ENCODE measurements around the gene ATP2B1.

The ATP2B1 gene

DNA sequence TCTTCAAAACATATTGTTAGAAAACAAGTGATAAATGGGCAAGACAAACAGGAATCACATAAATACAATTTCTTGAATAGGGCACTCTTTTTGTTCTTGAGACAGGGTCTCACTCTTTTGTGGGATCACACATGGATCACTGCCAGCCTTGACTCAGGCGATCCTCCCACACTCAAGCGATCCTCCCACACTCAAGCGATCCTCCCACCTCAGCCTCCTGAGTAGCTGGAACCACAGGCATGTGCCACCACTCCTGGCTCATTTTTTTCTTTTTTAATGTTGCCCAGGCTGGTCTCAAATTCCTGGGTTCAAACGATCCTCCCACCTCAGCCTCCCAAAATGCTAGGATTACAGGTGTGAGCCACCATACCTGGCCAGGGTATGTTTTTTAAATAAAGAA is 57.4 kb downstream of the ATP2B1 start:
- DNase-seq = no peak

DNA sequence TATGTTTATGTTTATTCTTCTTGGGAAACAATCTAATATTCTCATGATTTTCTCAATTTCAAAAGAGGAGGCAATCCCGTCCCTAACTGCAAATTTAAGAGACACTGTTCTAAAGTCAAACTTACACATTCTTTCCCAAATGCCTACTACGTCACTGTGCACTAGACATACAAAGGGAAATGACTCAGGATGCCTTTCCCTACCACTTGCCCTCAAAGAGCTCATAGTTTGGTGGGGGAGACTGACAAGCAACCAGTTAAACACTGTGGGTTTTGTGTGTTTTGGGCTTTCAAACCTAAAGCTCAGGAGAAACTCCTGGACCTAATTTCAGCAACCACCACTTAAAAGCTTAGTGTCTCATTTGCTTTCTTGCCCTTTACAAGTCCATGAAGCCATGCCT is 58.4 kb downstream of the ATP2B1 start:
- DNase-seq = no peak

DNA sequence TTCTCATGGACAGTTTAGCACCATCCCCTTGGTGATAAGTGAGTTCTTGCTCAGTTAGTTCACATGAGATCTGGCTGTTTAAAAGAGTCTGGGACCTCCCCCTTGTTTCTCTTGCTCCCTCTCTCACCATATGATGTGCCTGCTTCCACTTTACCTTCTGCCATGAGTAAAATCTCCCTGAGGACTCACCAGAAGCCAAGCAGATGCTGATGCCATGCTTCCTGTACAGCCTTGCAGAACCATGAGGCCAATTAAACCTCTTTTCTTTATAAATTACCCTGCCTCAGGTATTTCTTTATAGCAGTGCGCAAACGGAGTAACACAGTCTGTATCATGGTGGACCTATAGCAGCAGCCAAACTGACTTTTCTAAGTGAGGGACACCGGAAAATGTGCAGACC is 58.8 kb downstream of the ATP2B1 start:
- DNase-seq = no peak

DNA sequence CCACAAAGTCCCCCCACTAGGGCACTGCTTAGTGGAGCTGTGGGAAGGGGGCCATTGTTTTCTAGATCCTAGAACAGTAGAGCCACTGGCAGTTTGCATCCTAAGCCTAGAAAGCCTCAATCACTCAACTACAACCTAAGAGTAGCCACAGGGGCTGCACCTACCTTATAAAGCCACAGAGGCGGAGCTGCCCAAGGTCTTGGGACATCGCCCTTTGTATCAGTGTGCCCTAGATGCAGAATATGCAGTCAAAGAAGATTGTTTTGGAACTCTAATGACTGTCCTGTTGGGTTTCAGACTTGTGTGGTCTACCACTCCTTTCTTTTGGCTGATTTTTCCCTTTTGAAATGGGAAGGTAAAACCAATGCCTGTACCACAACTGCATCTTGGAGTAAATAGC is 59.5 kb downstream of the ATP2B1 start:
- no peak for DNase-seq

DNA sequence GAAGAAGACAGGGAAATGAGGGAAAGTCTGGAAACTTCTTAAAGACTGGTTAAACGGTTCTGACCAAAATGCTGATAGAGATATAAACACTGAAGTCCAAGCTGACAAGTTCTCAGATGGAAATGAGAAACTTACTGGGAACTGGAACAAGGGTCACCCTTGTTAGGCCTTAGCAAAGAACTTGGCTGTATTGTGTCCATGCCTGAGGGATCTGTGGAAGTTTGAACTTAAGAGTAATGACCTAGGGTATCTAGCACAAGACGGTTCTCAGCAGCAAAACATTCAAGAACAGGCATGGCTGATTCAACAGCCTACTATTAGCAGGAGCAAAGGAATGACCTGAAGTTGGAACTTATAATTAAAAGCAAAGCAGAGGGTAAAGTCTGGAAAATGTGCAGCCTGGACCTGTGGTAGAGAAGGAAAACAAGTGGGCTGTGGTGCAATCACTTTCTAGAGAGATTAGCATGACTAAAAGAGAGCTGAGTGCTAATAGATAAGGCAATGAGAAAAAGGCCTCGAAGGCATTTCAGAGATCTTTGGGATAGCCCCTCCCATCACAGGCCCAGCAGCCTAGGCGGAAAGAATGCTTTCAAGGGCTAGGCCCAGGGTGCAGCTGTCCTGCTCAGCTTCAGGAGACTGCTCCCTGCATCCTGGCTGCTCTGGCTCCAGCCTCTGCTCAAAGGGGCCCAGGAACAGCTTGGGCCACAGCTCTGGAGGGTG is 60.3 kb downstream of the ATP2B1 start:
- no peak for DNase-seq

DNA sequence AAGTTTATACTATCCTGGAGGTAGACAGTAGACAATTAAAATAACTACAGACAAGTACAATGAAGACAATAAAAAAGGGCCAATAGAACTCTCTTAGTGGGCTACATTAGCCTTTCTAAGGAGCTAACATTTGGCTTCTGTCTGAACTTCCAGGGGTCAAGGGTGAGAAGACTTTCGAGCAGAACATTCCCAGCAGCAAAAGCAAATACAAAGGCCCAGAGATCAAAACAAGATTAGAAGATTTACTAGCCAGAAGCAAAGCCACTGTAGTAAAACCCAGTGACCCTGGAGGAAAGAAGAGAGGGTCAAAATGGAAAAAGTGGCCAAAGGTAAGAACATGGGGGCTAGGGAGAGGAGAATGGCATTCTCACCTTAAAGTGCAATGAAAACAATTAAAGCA is 63.2 kb downstream of the ATP2B1 start:
- no peak for DNase-seq

DNA sequence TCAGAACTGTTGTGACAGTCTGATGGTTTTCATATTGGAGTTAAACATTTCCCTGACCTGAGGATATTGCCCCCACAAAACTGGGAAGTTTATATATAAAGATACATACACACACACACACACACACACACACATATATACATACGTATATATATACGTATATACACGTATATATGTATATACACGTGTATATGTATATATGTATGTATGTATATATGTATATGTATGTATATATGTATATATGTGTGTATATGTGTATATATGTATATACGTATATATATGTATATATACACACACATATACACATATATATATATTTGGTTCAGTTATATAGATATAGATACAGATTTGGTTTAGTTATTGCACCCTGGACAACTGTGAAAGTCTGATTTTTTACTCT is 65.7 kb downstream of the ATP2B1 start:
- DNase-seq = no peak

DNA sequence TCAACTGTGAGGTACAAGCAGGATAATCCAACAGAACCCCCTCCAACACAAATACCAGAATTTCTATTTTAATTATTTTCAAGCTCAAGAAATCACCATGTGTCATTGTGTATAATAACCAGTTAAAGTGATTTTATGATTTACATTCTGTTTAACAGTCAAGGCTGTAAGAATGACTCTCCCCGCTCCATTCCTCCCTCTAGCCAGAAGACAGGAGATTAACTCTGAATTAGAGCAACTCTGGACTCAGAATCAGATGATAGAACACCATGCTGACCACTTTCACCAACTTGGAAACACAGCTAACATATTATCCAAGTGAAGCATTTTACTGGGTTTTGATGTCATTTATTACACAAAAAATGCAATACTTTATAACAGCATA is 71.9 kb downstream of the ATP2B1 start:
- no peak for DNase-seq

DNA sequence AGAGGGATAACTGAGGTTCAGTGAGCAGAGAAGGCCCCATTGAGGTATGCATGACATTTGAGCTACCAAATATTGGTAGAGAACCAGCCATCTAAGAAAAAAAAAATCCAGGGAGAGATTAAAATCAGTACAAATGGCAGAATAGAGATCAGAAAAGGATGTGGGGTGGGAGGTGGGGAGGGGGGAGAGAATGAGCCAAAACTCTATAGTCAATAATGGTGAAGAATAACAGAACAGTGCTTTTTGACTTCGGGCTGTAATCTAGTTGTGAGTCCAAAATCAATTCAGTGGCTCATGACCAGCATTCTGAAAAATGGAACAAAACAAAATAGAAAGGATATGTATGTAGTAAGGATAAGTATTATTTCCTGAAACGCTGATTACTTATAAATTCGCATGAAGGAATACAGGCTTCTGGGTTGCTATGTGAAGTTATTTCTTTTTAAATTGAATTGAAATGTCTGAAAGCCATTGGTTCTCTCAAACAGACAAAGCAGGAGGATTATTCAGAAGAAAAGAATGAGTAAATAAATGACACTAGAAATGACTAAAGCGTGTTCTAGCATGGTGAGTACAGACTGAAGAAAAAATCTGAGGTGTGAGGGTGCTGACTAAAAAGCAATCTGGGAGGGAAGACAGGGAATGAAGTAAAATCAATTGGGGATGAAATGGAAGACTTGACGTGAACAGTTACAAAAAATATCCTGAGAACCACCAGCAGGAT is 72.4 kb downstream of the ATP2B1 start:
- peak; percentile 27 for DNase-seq

DNA sequence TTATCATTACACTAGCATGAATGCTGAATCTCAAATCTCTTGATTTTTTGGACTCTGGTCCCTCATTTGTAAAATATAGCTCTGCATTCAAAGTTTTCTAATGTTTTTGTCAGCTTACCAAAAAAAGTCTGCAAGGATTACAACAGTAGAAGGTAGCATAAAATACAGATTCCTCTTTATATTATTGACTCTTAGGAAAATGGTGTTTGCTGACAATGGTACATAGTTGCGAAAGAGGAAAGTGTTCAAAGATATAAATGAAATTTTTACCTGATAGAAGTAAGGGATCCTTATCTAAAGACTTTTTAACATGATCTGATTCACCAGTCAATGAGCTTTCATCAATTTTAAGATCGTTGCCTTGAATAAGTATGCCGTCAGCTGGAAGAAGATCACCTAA is 74.1 kb downstream of the ATP2B1 start:
- no peak for DNase-seq

DNA sequence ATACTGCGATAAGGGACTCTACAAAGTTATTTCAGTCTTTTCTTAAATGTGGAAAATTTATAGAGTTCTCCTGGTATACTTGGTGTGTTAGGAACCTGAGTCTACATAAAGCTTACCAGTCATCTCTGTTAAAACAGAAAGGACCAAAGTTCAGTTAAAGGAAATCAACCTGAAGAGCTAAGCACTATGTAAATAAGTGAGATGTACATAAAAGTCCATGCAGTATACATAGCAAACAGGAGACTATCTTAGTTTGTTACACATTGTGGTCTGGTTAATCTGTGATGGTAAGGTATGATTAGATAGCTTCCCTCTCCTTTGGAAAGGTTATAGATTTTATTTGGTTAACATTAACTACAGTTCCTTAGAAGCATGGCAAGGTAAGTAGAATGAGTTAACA is 75.9 kb downstream of the ATP2B1 start:
- DNase-seq = no peak

DNA sequence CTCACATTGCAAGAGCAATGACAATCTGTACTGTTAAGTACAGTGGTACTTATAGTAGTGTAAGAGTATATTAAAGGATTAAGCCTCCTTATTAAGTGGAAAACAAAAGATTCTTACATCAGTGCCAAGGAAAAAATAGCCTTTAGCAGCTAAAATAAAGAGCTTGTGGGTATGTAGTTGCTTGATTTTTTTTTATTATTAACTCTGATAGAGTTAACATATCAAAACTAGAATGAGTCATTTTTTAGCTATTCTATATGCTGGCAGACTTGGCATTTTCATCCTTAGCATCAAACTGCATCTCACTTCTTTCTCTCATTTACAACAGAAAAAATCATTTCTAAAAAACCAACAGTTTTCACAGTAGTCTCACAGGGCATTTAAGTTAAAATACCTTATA is 86.5 kb downstream of the ATP2B1 start:
- peak; percentile 35 for DNase-seq

DNA sequence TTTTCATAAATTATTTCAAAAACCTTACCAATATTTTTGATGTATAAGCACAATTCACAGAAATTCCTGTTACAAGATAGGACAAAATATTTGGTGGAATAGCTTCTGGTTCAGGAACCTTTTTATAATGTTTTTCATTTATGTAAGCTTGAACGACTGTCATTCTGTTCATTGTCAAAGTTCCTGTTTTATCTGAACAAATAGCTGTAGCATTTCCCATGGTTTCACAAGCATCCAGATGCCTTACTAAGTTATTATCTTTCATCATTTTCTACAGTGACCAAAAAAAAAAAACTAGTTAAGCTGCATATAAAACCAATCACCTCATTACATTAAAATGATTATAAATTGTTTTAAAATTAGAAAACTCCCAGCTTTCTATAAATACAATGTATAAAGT is 87.1 kb downstream of the ATP2B1 start:
- no peak for DNase-seq

DNA sequence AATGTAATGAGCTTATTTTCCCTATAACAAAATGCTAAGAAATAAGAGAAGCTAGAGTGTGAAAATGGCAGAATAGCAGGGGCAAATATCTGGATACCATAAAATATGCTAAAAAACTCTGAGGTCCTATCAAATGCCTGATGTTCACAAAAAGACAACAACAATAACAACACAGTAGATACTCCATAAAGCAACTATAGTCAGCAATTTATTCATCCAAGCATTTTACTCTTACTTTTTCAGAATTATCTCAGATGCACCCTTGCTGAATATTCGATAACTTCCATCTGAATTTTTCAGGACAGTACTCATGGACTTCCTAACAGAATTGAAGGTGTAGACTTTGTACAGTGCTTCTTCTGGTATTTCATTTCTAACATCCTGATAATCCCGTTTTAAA is 88.9 kb downstream of the ATP2B1 start:
- DNase-seq = no peak

DNA sequence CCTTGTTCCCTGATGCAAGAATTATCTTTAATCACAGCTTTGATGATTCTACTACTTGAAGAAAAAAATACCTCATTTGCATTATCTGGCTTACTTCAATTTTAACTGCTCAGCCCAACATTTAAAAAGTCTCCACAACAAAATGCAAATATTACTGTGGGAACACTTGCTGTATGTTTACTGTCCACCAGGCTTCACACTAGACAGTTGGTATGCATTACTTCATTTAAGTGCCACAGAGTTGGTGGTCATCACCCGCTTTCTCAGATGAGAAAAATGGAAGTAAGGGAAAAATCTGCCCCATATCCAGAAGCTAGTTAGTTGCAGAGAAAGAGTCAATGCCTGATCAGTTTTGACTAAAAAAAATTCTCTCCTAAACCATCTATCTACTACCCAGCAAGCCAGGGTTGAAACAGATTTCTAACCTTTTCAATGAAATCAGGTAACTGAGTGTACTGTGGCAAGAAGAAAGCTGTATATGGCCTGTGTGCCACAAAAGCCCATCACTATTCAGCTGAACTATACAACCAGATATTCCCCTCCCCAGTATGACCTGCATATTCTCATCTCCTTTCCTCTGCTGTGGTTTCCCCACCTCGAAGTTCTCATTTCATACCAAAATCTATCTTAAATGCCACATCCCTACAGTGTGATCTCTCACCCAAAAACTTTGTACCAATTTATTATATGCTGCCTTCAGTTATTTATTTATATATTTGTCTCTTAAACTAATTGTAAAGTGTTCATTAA is 90.3 kb downstream of the ATP2B1 start:
- peak; percentile 4 for DNase-seq

DNA sequence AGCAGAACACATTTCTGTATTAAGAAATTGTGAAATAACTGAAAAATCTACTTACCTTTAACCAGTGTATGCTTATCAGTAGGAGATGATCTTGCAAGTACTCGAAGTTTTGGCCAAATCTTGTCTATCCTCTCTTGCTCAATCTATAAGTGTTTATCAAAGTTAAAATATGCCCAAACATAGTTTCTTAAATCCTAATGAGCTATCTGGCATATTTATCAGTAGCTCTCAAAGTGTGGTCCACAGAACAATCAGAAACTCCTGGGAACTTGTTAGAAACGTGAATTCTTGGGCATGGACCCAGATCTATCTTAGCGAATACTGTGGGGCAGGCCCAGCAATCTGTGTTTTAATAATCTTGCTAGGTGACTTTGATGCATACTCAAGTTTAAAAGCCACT is 98.3 kb downstream of the ATP2B1 start:
- no peak for DNase-seq

DNA sequence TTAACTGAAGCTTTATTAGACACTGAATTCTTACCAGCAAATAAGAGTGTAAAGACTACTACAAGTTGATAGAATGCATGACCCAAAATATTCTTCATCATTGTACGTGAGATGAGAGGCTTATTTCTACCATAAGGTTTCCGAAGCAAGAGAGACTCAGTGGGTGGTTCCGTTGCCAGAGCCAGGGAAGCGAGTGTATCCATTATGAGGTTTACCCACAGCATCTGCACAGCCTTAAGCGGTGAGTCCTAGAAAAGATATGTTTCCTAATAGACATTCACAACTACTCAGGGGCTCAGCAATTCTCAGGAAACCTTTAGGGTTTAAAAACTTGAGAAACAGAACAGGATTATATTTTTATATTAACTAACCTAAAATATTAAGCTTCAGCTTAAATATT is 105.0 kb downstream of the ATP2B1 start:
- no peak for DNase-seq

DNA sequence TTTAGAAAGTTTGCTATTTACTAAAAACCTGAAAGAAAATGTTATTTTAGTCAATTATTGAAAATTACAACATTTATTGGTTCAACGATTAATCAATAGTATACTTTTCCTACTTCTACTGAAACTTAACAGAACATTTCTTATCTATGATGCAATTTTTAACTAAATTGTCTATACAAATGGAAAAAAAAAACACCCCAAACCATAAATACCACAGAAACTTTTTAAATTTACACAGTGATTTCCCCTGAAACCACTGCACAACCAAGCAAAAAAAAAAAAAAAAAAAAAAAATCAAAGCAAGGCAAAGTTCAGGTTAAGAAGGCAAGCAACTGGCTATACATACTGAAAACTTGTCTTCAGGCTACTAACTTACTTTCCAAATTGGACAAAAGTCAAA is 110.9 kb downstream of the ATP2B1 start:
- no peak for DNase-seq

DNA sequence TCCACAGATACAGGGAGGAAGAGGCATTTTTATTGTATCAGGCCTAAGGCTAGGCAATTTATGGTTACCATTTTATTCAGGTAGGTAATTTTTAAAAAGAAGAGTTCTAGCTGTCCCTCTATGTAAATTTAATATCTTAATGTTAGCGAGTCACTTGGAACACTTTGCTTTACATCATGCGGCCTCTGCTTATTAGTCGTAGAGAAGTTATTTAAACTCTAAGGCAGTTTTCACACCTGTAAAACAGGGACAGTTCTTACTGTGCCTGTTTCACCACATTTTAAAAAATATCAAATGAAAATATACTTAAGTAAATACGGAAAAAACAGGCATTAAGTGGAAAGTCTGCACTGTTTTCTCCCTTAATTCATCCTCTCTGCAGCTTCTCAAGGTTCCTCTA is 111.4 kb downstream of the ATP2B1 start:
- DNase-seq = no peak

DNA sequence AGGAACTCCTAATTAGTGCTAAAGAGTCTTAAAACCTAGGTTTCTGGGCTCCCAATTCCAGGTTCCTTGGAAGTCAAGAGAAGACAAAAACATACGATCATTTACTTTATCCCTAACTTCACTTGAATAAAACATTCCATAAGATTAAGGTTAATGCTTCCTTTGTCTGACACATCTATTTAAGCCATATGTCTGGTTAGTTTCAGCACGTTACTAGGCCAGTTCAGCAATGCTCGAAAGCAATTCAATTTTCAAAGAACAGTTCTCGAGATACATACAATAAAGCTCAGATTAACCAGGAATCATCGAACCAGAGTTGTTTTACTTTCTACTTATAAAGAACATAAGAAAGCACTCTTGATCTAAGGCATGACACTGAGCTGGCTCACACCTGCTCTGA is 114.8 kb downstream of the ATP2B1 start:
- no peak for DNase-seq

DNA sequence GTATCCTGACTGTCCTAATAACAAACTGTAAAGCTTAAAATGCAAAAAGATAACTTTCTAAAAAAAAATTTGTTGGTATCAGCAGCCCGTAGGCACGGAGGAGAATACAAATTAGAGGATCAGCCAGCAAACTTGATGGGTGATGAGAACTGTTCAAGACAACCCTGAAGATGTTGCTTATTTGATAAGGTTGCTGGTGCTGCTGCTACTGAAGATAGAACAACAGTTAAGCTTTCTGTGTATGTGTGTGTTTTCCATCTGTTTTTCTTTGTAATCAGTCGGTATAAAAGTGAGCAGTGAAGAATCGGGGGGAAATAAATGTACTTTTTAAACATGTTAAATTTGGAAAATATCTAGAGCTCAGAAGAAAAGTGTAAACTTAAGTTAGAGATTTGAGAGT is 115.4 kb downstream of the ATP2B1 start:
- DNase-seq = no peak

DNA sequence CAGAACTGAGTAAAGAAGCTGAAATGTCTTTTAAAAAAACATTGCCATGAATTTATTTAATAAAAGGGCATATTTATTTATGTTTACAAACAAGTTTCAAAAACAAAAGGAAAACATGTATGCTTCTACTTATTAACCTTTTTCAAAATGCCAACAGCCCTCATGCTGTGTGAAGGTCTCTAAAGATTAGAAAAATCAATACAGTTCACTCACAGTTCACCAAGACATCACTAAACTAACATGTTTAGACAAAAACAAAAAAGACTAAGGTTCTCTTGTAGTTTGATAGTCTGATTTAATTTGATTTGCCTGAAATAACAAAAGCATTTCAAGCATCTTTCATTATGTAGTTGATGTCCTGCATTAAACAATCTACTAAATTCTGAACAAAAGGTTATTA is 118.9 kb downstream of the ATP2B1 start:
- no peak for DNase-seq

DNA sequence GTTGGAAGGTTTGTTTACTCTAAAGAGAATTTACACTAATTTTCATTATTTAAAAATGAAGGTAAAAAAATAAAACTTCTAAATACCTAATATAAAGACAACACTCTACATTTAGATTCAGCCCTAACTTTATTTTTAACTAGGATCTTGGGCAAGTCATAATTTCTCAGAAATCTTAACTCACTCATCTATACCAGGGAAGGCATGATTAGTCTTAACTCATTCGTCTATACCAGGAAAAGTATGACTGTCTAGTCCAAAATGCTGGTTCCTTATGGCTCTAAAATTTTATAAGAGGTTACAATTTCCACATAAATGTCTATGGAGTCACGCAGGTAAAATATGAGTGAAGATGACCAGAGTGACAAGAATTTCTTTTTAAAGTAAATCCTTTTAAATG is 130.1 kb downstream of the ATP2B1 start:
- no peak for DNase-seq
